Activated CD4-positive, alpha-beta T cell treated with anti-CD3 and anti-CD28 coated beads for 36 hours (primary cell): ENCODE results near the gene HDAC4. TPM values are rescaled to one million over a fixed set of nuclear protein-coding genes. Genes with fewer than 3 reads are reported as not detected.

Experiments
- ATAC-seq: fragments of 200-7000 bp; cut with Tn5 transposase; one replicate; pipeline ENCODE4 v1.10.0; 2021; ENCODE audit warnings: mild to moderate bottlenecking, moderate library complexity
- CTCF ChIA-PET: fragments of 350-600 bp; sonication (Branson Sonifier 250); formaldehyde crosslinking; loops from one replicate; lab custom pipeline; 2021; ENCODE audit warnings: antibody characterized with exemption; lab: Charles Lee
- POLR2A ChIA-PET: fragments of 350-600 bp; sonication (Branson Sonifier 250); formaldehyde crosslinking; loops from one replicate; lab custom pipeline; 2021; ENCODE audit warnings: antibody characterized with exemption, inconsistent platforms; lab: Charles Lee
- DNase-seq: peaks from one replicate; pipeline ENCODE4 v3.0.0-alpha.2; 2020
- H3K27ac Mint-ChIP-seq: one replicate; pipeline ENCODE4 v1.8.0; 2021; ENCODE audit warnings: mixed read lengths
- H3K27me3 Mint-ChIP-seq: one replicate; pipeline ENCODE4 v1.8.0; 2021; ENCODE audit warnings: mixed read lengths
- H3K36me3 Mint-ChIP-seq: one replicate; pipeline ENCODE4 v1.8.0; 2021; ENCODE audit warnings: low read depth, mixed read lengths
- H3K4me1 Mint-ChIP-seq: one replicate; pipeline ENCODE4 v1.8.0; 2021; ENCODE audit warnings: mixed read lengths
- H3K4me3 Mint-ChIP-seq: one replicate; pipeline ENCODE4 v1.8.0; 2021; ENCODE audit warnings: mild to moderate bottlenecking, moderate library complexity, mixed read lengths
- H3K9me3 Mint-ChIP-seq: one replicate; pipeline ENCODE4 v1.8.0; 2021; ENCODE audit warnings: low read depth, mixed read lengths
- intact Hi-C, 2 experiments: fragments of 100-400 bp; cut with DNase I in 1 of 2; cut with micrococcal nuclease in 1 of 2; formaldehyde crosslinking; loops; one replicate each; pipeline versions ENCODE4 v1.14.2 to v1.15.1; 2022 to 2024; cut with DNase I, micrococcal nuclease
- total RNA-seq, 2 experiments: library from RNA; stranded (reverse); gene quantifications; one replicate each; pipeline ENCODE4 v1.2.3, GENCODE V29; 2021

Gene HDAC4
- total RNA-seq, 2 experiments from 2014 or later, result 25.4 to 30.4 TPM

- intact Hi-C loops, result no loop called here
- DNase-seq (no peak), ATAC-seq (no peak)
- H3K36me3 Mint-ChIP-seq, result peaks cover 11% of the 10 kb centered on the region
- CTCF ChIA-PET, result interaction anchor here (0.7 kb wide), 1 partner anchor 8 kb away, joined by 4 read pairs; no protein-coding TSS in a partner anchor
- no peaks in the 10 kb centered on the region for H3K27me3 Mint-ChIP-seq
- H3K4me3 Mint-ChIP-seq, result no peak overlapping the region
- no peak overlapping the region for H3K27ac Mint-ChIP-seq
- POLR2A ChIA-PET, result no interaction called here
- no peaks in the 10 kb centered on the region for H3K4me1 Mint-ChIP-seq
- no peaks in the 10 kb centered on the region for H3K9me3 Mint-ChIP-seq
These were observed 353.0 kb downstream of the HDAC4 start for GRCh38 chr2:239047861-239048260.

GRCh38 chr2:239047420-239047819, 353.4 kb downstream of the HDAC4 start:
- Mint-ChIP-seq H3K27ac (no peak overlapping the region), H3K4me3 (no peak overlapping the region), H3K27me3 (no peaks in the 10 kb centered on the region), H3K36me3 (peaks cover 7% of the 10 kb centered on the region), H3K4me1 (no peaks in the 10 kb centered on the region), H3K9me3 (no peaks in the 10 kb centered on the region)
- ATAC-seq (no peak), DNase-seq (no peak)
- intact Hi-C loops, result no loop called here
- ChIA-PET POLR2A (no interaction called here), CTCF (no interaction called here)

DNA sequence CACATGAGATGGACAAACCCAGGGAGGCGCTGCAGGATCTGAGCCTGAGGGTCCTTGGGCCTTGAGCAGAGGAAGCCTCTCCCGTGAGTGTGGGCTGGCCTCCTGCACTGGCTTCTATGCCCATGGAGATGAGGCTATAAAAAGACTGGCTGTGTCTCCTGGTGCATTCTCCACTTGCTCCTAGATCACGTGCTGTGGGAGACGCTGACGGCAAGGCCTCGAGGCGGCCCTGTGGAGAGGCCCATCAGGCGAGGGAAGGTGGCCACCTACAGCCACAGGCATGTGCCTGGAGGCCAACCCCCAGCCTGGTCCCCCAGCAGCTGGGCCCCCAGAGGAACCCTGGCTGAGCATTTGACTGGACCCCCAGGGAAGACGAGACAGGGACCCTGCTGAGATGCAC, 354.0 kb downstream of the HDAC4 start:
- Mint-ChIP-seq H3K27ac (no peak overlapping the region), H3K4me3 (no peak overlapping the region), H3K36me3 (peaks cover 2% of the 10 kb centered on the region), H3K4me1 (no peaks in the 10 kb centered on the region), H3K27me3 (no peaks in the 10 kb centered on the region), H3K9me3 (no peaks in the 10 kb centered on the region)
- intact Hi-C loops, result no loop called here
- ChIA-PET CTCF (no interaction called here), POLR2A (no interaction called here)
- ATAC-seq (no peak), DNase-seq (no peak)

GRCh38 chr2:239044336-239044735, 356.5 kb downstream of the HDAC4 start:
- Mint-ChIP-seq H3K27me3 (no peaks in the 10 kb centered on the region), H3K4me1 (no peaks in the 10 kb centered on the region), H3K36me3 (no peaks in the 10 kb centered on the region), H3K27ac (no peak overlapping the region), H3K9me3 (no peaks in the 10 kb centered on the region), H3K4me3 (no peak overlapping the region)
- POLR2A ChIA-PET, result no interaction called here
- ATAC-seq, result no peak
- intact Hi-C loops, result no loop called here
- DNase-seq, result no peak
- CTCF ChIA-PET, result no interaction called here

DNA sequence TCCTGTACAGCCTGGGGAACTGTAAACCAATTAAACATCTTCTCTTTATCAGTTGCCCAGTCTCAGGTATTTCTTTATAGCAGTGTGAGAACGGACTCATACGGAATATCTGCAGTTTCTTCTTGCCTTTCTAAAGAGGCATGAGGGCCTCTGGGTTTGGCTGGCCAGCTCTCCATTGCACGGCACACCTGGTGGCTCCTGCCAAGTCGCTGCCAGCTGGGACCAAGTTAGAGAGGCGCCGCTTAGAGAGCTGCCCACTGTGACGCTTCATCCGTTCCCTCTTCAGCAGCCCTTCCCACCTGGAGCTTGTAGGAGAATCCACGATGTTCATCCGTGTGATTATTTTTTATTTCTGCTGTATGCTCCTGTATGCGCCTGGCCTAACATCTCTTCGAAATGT, 357.5 kb downstream of the HDAC4 start:
- CTCF ChIA-PET, result interaction anchor here (0.6 to 0.7 kb wide), 2 partner anchors 361 to 1571 kb away, joined by 3 read pairs; no protein-coding TSS in a partner anchor
- ATAC-seq, result no peak
- Mint-ChIP-seq H3K27me3 (no peaks in the 10 kb centered on the region), H3K4me1 (no peaks in the 10 kb centered on the region), H3K9me3 (no peaks in the 10 kb centered on the region), H3K4me3 (no peak overlapping the region), H3K27ac (no peak overlapping the region), H3K36me3 (no peaks in the 10 kb centered on the region)
- no peak for DNase-seq
- POLR2A ChIA-PET, result no interaction called here
- intact Hi-C loops, result no loop called here

GRCh38 chr2:239042551-239043320, 358.1 kb downstream of the HDAC4 start:
- DNase-seq (no peak), ATAC-seq (no peak)
- ChIA-PET CTCF (interaction anchor here (0.6 to 0.7 kb wide), 2 partner anchors 362 to 1572 kb away, joined by 3 read pairs; no protein-coding TSS in a partner anchor), POLR2A (no interaction called here)
- Mint-ChIP-seq H3K27ac (no peak overlapping the region), H3K4me3 (no peak overlapping the region), H3K36me3 (no peaks in the 10 kb centered on the region), H3K4me1 (no peaks in the 10 kb centered on the region), H3K27me3 (no peaks in the 10 kb centered on the region), H3K9me3 (no peaks in the 10 kb centered on the region)
- intact Hi-C loops, result no loop called here

- CTCF ChIA-PET, result no interaction called here
- Mint-ChIP-seq H3K36me3 (no peaks in the 10 kb centered on the region), H3K4me1 (no peaks in the 10 kb centered on the region), H3K9me3 (no peaks in the 10 kb centered on the region), H3K4me3 (no peak overlapping the region), H3K27ac (no peak overlapping the region), H3K27me3 (no peaks in the 10 kb centered on the region)
- ATAC-seq (no peak), DNase-seq (no peak)
- intact Hi-C loops, result no loop called here
- POLR2A ChIA-PET, result no interaction called here
These were observed 358.8 kb downstream of the HDAC4 start for GRCh38 chr2:239042046-239042445.

DNA sequence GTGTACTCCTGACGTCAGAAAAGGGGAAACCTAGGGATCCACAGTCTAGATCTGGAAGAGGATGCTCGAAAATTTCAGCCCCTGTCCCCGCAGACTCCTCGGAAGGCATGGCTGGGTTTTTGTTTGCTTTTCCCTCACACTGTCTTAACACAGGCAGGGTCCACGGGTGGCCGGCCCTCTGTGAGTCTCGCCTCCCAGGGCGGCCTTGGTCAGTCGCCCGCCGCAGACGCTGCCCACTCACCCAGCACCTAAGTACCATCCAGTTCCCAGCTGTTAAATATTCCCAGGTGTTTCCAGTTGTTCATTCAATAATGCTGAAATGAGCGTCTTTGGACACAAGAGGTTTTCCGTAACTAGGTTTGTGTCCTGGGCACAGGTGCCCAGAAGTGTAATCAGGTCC, 359.8 kb downstream of the HDAC4 start:
- DNase-seq (no peak), ATAC-seq (no peak)
- Mint-ChIP-seq H3K9me3 (no peaks in the 10 kb centered on the region), H3K4me3 (no peak overlapping the region), H3K4me1 (no peaks in the 10 kb centered on the region), H3K27ac (no peak overlapping the region), H3K36me3 (no peaks in the 10 kb centered on the region), H3K27me3 (no peaks in the 10 kb centered on the region)
- ChIA-PET POLR2A (no interaction called here), CTCF (interaction anchor here (1.2 kb wide), 1 partner anchor 9 kb away, joined by 4 read pairs; no protein-coding TSS in a partner anchor)
- intact Hi-C loops, result no loop called here

DNA sequence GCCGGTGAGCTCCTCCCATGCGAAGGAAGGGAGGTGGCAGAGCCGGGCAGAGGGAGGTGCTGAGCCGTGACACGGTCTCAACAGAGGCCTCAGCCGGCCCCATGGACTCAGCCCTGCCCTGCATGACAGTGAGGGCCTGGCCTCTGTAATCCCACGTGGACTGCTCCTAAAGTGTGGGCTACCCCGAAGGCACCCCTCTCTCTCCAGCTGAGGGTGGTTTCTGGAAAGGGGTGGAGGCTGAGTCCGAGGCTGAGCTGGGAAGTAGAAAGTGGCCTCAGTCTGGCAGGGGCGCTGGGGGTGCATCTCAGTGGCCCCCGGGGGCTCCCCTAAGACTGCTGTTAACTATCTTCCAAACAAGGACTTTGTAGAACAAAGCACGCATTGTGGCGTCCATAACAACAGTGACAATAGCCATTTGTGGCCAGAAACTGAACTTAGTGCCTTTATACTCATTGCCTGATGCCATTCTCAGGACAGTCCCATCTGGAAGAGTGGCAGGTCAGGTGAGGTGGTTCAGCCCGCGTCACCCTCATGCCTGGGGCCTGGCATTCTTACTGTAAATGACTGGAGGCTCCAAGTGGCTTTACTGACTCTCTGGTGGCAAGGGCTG, 360.6 kb downstream of the HDAC4 start:
- DNase-seq (no peak), ATAC-seq (no peak)
- no peaks in the 10 kb centered on the region for H3K4me1 Mint-ChIP-seq
- H3K27me3 Mint-ChIP-seq, result no peaks in the 10 kb centered on the region
- intact Hi-C loops, result no loop called here
- POLR2A ChIA-PET, result no interaction called here
- no peaks in the 10 kb centered on the region for H3K9me3 Mint-ChIP-seq
- H3K36me3 Mint-ChIP-seq, result no peaks in the 10 kb centered on the region
- CTCF ChIA-PET, result interaction anchor here (1.2 kb wide), 2 partner anchors 8 to 9 kb away, joined by 4 read pairs; no protein-coding TSS in a partner anchor
- H3K27ac Mint-ChIP-seq, result no peak overlapping the region
- H3K4me3 Mint-ChIP-seq, result no peak overlapping the region

GRCh38 chr2:239039479-239039861, 361.4 kb downstream of the HDAC4 start:
- DNase-seq (no peak), ATAC-seq (no peak)
- ChIA-PET POLR2A (no interaction called here), CTCF (interaction anchor here (0.7 to 1.2 kb wide), 2 partner anchors 9 to 65 kb away, joined by 4 read pairs; no protein-coding TSS in a partner anchor)
- no peaks in the 10 kb centered on the region for H3K36me3 Mint-ChIP-seq
- H3K27ac Mint-ChIP-seq, result no peak overlapping the region
- no peaks in the 10 kb centered on the region for H3K4me1 Mint-ChIP-seq
- H3K4me3 Mint-ChIP-seq, result no peak overlapping the region
- no peaks in the 10 kb centered on the region for H3K9me3 Mint-ChIP-seq
- H3K27me3 Mint-ChIP-seq, result peaks cover 1% of the 10 kb centered on the region
- intact Hi-C loops, result loop anchor here (5.0 to 10.0 kb wide), 4 partner anchors 225 to 953 kb away; no protein-coding TSS in a partner anchor

GRCh38 chr2:239038773-239039478, 361.9 kb downstream of the HDAC4 start:
- ChIA-PET POLR2A (no interaction called here), CTCF (interaction anchor here (0.7 to 1.2 kb wide), 2 partner anchors 9 to 64 kb away, joined by 4 read pairs; no protein-coding TSS in a partner anchor)
- DNase-seq (no peak), ATAC-seq (no peak)
- Mint-ChIP-seq H3K36me3 (no peaks in the 10 kb centered on the region), H3K4me3 (no peak overlapping the region), H3K4me1 (no peaks in the 10 kb centered on the region), H3K27ac (no peak overlapping the region), H3K9me3 (no peaks in the 10 kb centered on the region), H3K27me3 (peaks cover 3% of the 10 kb centered on the region)
- intact Hi-C loops, result loop anchor here (5.0 to 10.0 kb wide), 4 partner anchors 226 to 953 kb away; no protein-coding TSS in a partner anchor
